Activated T-cell treated with anti-CD3 and anti-CD28 coated beads for 24 hours (primary cell): ENCODE measurements around the gene INTS2.
"Not testable (repeated sequence)": the region's sequence is repeated elsewhere in the genome, so short reads cannot be mapped to it uniquely, and the experiment has no call there.

Experiments used
- DNase-seq: peaks from one replicate; pipeline ENCODE4 v3.0.0-alpha.2; 2020; ENCODE audit warnings: low read depth

The INTS2 gene

DNA sequence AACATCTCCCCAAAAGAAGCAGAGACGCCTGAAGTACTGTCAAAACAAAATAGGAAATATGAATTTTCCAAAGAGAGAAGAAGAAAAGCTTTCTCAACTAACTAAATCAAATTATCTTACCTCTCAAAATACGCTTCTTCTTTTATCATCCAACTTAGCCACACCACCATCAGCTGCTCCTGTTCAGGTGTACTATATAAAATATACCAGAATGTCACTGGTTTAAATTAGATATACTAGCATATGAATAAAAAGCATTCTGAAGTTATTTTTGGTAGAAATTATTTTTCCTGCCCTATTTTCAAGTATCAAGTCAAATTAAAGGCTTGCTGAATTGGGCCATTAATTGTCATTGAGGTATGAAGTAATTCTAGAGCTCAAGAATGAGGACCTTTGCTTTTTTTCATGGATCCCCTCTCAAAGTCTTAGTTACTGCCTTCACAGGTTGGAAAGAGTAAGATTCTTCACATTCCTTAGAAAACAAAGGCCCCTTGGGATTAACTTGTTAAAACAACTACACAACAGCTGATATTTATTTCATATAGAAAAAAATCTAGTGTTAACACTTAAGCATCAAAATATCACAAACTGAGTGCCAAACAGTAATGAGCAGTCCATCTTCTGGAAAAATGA, 30.1 kb downstream of the INTS2 start:
- no peak for DNase-seq

DNA sequence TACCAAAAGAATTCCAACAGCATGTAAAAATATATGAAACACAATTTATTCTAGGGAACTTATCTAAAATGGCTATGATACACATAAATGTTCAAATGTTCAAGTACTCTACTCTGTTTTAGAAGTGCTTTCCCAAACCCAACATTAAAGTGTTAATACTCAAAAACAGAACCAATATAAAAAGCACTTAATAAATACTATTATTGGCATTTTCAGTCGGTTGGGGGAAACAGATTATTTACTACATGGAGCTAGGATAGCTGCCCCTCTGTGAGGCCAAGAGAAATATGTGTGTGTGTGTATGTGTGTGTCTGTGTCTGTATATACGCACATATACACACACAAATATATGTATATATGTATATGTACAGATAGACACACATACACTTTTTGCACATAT, 32.4 kb downstream of the INTS2 start:
- no peak for DNase-seq

DNA sequence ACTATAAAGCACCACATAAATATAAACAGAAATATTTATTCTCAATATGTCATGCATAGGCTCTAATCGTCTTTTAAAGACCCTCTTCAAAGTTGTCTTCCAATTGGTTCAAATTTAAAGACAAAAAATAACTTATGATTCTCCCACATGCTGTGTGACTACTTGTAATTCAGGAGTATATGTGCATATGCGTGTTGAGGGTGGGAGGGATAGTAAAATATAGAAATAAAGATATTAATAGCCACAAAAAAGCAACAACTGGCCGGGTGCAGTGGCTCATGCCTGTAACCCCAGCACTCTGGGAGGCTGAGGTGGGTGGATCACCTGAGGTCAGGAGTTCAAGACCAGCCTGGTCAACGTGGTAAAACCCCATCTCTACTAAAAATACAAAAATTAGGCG, 33.5 kb downstream of the INTS2 start:
- DNase-seq, result not testable (repeated sequence)

DNA sequence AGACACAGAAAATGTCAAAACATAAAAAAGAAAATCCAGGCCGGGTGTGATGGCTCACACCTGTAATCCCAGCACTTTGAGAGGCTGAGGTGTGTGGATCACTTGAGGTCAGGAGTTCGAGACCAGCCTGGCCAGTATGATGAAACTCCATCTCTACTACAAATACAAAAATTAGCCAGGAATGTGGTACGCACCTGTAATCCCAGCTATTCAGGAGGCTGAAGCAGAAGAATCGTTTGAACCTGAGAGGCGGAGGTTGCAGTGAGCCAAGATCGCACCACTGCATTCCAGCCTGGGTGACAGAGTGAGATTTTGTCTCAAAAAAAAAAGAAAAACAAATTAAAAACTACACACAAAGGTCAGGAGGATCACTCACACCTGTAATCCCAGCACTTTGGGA, 40.0 kb downstream of the INTS2 start:
- not testable (repeated sequence) for DNase-seq

DNA sequence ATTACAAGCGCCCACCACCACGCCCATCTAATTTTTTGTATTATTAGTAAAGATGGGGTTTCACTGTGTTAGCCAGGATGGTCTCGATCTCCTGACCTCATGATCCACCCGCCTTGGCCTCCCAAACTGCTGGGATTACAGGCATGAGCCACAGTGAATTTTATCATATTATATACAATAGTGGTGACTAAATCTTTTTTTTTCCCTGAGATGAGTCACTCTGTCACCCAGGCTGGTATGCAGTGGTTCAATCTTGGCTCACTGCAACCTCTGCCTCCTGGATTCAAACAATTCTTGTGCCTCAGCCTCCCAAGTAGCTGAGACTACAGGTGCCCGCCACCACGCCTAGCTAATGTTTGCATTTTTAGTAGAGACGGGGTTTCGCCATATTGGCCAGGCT, 41.9 kb downstream of the INTS2 start:
- not testable (repeated sequence) for DNase-seq

DNA sequence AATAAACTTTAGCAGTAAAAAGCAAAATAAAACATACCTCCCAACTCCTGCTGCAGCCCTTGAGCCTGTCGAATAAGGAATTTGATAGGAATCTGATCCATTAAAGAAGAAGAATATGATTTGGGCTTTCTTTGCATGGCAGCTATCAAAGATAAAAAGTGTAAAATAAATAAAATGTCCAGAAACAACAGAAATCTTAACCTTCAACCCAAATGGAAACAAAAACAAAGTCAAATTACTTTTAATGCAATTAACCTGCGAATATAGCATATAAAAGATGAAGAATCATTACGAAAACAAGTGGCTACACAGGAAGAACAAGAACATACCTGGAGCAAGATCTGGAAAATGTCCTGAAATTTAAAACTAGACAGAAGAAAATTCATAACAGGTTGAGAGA, 42.9 kb downstream of the INTS2 start:
- no peak for DNase-seq

DNA sequence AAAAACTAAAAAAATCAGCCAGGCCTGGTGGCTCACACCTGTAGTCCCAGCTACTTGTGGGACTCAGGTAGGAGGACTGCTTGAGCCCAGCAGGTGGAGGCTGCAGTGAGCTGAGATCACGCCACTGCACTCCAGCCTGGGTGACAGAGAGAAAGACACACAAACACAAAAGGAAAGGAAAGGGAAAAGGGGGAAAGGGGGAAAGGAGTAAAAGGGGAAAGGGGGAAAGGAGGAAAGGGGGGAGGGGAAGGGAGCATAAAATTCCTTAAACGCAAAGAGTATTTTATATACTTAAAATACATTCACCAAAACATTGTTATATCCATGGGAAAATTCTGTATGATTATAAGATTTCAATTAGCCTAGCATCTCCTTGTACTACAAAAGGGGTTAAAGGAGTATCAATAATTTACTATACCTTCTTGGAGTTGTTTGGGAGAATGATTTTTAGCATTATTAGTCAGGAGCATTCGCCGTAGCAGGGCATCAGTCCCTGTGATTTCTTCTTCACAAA, 47.1 kb downstream of the INTS2 start:
- no peak for DNase-seq

DNA sequence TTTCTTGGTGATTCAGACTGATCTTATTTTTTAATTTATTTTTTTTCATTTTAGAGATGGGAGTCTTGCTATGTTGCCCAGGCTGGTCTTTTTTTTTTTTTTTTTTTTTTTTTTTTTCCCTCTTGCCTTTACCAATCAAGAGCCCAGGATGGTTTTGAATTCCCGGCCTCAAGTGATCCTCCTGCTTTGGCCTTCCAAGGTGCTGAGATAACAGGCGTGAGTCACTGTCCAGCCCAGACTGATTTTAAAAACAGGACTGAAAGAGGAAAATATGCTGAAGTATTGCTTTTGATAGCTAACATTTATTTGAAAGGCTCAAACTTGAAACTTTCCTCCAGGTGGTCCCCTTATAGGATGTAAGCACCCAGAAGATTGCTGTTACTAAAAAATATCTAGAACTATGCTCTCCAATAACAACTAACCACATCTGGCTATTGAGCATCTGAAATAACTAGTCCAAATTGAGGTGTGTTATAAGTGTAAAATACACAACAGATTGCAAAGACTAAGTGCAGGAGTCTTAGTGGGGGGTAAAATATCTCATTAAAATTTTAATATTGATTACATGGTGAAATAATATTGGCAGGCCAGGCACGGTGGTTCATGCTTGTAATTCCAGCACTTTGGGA, 48.7 kb downstream of the INTS2 start:
- DNase-seq, result no peak

DNA sequence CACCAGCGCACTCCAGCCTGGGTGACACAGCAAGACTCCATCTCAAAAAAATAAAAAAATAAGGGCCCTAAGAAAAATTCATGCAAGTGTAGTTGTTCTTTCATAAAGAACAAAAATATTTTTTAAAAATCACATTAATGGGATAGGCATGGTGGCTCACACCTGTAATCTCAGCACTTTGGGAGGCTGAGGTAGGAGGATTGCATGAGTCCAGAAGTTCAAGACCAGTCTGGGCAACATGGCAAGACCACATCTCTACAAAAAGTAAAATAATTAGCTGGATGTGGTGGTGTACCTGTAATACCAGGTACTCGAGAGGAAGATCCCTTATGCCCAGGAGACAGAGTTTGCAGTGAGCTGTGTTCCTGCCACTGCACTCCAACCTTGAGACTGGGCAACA, 49.3 kb downstream of the INTS2 start:
- DNase-seq, result no peak

DNA sequence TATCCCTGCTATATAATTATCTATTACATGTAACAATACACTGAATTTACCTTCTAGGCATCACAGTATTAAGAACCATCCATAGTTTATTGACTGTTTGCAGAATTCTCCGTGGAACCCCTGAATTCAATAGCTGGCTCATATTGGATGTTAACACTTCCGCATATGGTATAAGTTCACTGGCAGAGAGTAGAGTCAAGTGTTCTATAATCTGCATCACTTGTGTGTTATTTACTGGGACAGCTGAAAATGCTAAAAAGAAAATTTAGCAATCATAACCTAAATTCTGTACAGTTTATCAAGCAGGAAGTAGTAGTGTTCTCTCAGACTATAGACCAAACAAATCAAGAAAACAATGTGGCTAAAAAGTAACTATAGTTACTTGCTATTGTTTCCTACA, 49.9 kb downstream of the INTS2 start:
- no peak for DNase-seq

DNA sequence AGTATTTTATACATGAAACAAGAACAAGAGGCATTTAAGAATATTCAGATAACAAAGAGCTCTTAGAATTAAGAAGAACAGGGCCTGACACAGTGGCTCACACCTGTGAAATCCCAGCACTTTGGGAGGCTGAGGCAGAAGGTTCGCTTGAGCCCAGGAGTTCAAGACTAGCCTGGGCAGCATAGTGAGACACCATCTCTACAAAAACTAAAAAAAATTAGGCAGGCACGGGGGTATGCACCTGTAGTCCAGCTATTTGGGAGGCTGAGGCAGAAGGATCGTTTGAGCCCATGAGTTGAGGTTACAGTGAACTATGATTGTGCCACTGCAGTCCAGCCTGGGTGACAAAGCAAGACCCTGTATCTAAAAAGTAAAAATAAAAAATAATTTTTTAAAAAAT, 52.0 kb downstream of the INTS2 start:
- DNase-seq, result no peak

DNA sequence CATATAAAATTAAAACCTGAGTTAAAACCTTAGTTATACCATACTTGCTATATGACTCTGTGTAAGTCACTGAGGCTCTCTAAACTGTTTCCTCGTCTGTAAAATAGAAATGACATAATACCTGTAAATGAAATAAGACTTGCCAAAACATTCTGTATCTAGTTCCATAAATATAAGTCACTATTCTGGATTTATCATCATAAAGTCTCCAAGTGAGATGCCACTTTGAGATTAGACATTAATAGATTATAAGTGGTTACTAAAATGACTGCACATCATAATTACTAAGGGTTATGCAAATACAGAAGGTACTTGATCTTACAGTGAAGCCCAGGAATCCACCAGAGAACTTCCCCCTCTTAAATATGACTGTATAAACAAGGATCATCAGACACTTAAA, 52.5 kb downstream of the INTS2 start:
- DNase-seq, result no peak

DNA sequence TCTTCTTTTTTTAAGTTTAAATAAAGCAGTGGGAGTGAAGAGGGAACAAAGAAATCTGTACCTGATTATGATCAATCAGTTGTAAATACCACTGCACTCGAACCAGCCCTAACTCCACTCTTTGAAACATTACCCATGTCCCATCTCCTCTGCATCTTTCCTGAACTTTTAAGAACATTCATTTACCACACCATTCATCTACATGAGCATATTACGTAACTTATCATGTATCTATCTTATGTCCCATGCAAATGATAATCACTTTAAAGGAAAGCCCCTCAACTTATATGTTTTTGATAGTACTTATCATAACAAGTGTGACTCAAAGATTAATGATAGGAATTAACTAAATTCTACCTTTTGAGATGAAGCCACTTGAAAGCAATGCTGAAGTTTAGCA, 53.7 kb downstream of the INTS2 start:
- no peak for DNase-seq

DNA sequence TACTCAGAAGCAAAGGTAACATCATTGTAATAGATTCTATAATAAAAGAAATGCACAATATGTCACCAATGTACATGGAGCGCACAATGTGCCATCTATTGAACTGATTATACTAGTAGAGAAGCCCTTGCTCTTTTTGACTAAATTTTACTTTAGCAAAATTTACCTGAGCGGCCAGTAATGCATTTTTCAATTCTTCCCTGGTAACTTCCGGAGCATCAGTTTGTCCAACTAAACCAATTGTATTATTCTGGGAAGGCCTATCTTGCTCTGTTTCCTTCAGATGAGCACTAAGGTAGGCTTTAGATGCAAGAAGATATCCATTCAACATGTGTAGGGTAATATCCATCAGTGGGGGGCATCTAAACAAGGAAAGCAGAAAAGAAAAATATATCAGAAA, 55.7 kb downstream of the INTS2 start:
- no peak for DNase-seq

DNA sequence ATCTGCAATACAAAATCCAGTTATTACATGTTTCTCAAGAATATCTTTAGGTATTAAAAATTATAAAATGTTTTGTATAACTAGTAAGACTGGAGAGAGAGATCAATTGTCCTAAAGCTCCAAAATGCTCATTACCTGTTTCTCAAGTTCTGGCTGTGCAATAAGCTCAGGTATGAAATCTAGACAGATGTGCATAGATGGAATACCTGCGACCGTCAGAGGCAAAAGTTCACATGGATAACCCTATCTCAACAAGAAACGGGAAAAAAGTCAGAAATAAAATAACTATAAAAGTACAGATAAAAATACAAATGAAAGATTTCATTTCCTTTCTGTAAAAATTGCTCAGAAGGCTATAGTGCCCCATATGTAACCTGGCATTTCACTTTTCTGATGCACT, 58.6 kb downstream of the INTS2 start:
- DNase-seq, result no peak

DNA sequence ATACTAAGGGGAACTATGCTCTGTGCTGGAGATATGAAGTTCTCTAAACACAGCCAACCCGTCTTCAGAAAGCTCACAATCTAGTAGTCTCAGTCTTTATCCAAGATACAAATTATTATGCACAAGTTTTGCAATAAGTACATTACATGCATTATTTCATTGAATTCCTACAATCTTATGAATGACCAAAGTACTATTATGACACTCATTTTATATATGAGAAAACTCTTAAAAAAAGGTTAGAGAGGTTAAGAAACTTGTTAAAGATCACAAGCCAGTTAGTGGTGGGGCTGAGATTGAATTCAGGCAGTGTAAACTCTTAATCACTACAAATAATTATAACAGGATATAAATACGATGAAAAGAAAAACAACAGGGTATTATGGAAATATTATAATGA, 59.7 kb downstream of the INTS2 start:
- no peak for DNase-seq

DNA sequence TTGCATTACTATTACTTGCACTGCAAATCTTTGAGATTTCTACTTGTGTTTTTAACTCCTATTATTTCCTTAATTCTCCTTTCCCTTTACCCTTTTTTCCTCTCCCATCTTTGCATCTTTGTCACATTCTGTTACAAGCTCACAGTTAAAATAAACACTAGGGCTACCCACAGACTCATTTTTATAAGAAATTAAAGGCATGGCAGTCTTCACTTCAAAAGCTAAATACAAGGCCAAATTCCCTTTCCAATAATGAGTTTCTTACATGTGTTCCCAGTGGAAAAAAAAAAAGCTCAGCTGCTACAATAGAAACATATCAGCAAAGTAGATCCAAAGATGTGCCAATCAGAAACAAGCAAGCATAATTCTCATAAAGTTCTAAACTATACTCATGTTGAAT, 60.7 kb downstream of the INTS2 start:
- no peak for DNase-seq

DNA sequence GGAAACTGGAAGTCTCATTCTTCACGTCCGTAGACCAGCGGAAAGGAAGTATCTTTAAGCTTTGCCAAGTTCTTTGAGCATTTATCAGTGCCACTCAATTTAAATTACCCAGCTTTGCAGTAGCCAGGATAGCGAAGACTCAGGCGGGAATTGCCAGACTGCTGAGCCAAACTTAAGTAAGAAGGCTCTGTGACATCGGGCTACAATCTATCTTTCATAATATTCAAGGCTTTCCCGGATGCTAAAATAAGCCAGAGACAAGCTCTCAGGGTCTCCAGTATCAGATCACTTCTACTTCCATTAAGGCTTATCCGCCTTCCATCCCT, 64.0 kb downstream of the INTS2 start:
- no peak for DNase-seq

DNA sequence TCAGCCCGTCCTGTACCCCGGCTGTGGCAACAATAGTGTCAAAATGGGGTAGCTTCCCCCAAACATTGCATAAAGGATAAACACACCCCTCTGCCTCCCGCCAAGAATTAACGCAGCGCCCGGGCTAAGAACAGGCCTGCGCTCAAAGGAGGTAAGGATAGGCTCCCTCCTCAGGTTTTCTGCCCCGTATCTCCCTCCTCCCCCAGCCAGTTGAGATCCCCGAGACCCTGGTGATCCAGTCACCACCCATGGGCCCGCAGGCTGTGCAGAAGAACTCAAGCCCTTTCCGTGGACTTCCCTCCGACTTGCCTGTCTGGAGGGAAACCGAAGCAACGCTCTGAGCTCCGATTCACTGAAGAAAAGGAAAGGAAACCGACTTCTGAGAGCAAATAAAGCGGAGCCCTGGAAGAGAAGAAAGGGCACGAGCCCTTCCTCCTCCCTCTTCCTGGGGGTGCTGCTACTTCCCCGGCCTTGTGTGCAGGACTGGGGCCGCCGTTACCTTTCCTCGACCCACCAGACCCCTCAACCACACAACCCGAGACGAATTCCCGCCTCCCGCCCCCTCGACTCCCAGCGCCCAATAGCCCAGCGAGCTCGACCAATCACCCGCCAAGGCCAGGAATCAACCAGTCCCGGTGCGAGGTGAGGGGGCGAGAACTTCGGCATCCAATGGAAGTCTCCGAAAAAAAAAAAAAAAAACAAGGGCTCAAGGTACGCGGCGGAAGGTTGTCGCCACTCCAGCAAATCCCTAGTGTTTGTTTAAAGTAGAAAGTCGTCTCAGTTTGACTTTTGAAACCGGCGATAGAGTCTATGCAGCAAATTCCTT, 64.6 kb downstream of the INTS2 start, which contains the start of gene BRIP1:
Gene BRIP1 (minus strand): TSS at position 554 of the 826 bp plus-strand sequence. CDS start 1,989 bp downstream, outside the sequence.
- peak; percentile 89 for DNase-seq

DNA sequence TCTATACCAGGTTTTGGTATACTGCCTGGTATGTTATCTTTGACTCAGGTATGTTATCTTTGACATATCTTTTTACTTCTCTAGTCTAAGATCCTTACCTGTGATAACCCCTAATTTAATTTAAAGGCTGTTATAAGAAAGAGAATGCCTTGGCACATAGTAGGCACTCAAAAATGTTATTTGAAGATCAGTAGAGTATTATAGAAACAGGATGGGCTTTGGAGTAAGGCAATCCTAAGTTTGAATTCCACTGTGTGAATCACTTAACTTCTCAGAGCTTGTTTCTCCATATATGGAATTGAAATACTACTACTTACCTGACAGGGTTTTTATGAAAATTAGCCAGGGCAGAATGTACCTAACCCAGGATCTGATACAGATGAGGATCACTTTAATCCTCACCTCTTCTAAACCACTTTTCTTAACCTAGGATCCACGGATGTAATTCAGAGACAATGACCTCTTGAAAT, 65.6 kb downstream of the INTS2 start:
- no peak for DNase-seq

DNA sequence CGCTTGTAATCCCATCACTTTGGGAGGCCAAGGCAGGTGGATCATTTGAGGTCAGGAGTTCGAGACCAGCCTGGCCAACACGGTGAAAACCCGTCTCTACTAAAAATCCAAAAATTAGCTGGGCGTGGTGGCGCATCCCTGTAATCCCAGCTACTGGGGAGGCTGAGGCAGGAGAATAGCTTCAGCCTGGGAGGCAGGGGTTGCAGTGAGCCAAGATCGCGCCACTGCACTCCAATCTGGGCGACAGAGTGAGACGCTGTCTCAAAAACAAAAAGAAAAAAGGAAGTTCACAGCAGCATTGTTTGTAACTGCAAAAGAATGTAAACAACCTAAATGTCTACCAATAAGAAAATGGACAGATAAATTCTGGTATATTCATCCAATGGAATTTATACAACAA, 67.4 kb downstream of the INTS2 start:
- not testable (repeated sequence) for DNase-seq

DNA sequence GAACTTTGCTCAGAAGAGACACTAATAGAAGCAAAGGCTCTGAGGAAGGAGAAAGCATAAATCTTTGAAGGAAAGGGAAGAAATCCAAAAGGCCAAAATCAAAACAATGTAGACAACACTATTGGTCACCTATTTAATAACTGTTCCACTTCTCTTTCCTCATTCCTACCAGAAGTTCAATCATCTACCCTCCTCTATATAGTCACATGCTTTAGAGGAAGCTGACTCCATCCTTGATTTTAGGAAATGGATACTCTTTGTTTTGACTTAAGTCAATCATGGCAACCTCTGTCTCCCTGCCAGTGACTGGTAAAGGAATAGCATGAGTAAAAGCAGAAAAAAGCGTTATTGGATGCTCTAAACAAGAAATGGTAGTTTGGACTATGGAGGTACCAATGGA, 71.7 kb downstream of the INTS2 start:
- no peak for DNase-seq

DNA sequence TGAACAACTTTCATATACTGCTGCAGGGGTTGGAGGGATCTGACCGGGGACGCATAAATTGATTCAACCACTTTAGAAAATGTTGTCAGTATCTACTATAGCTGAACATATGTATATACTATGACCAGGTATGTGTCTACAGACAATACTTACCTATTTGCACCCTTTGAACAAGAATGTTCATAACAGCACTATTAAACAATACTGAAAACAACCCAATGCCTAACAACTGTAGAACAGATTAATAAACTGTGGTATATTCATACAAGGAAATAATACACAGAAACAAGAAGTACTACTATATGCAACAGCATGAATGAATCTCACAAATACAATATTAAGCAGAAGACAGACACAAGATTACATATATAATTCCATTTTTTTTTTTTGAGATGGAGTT, 74.9 kb downstream of the INTS2 start:
- no peak for DNase-seq
